A549 treated with RU486 at 1 μM for 4 hours (cell line): ENCODE results near the gene PTGES3. TPM values are rescaled to one million over a fixed set of nuclear protein-coding genes. Genes with fewer than 3 reads are reported as not detected.

Experiments used
- total RNA-seq: library from RNA; stranded (reverse); fragments of 200-300 nt; extraction: Qiagen RNA extraction; gene quantifications from 5 replicates; pipeline ENCODE4 v1.2.3, GENCODE V29; 2022; ENCODE audit warnings: low read depth

PTGES3 gene
- total RNA-seq = 245 to 446 TPM (median 429 TPM) in 5 replicates

GRCh38 chr12:56688129-56688845 lies at the start of gene PTGES3:
TSS of gene PTGES3 (minus strand) at chr12:56688284. CDS start at chr12:56687999, 285 bp downstream.

GRCh38 chr12:56724972-56725722 lies 37.1 kb upstream of the PTGES3 start, which contains the start of gene NACA:
TSS of gene NACA (minus strand) at chr12:56725299. CDS start at chr12:56724521, 778 bp downstream.

GRCh38 chr12:56645717-56646446 lies 42.2 kb downstream of the PTGES3 start, which contains the start of gene ATP5F1B:
TSS of gene ATP5F1B (minus strand) at chr12:56645984. CDS start at chr12:56645963, 21 bp downstream.

GRCh38 chr12:56630180-56630632 lies 57.9 kb downstream of the PTGES3 start, which contains the start of gene BAZ2A:
TSS of gene BAZ2A (minus strand) at chr12:56630326. CDS start at chr12:56617530, 12,796 bp downstream.

Other genes with a start within 250 kb of the PTGES3 start
- 33.4 to 39.1 TPM (median 36.7 TPM) in 5 replicates for gene TIMELESS, start 238.9 kb downstream of the PTGES3 start, total RNA-seq
- gene MIP, start 233.6 kb downstream of the PTGES3 start, total RNA-seq = not detected in 5 replicates
- gene SPRYD4, start 219.7 kb downstream of the PTGES3 start, total RNA-seq = 1.6 to 2.1 TPM (median 1.9 TPM) in 5 replicates
- gene GLS2, start 200.1 kb downstream of the PTGES3 start, total RNA-seq = 0.09 to 0.76 TPM (median 0.16 TPM) in 5 replicates
- gene RBMS2, start 166.5 kb downstream of the PTGES3 start, total RNA-seq = 10.4 to 14.5 TPM (median 13.6 TPM) in 5 replicates
- gene BAZ2A, start 58.0 kb downstream of the PTGES3 start, total RNA-seq = 25.8 to 43.7 TPM (median 39.2 TPM) in 5 replicates
- 773 to 1,102 TPM (median 887 TPM) in 5 replicates for gene ATP5F1B, start 42.3 kb downstream of the PTGES3 start, total RNA-seq
- gene NACA, start 37.0 kb upstream of the PTGES3 start, total RNA-seq = 1,520 to 2,027 TPM (median 1,634 TPM) in 5 replicates
- gene PRIM1, start 64.0 kb upstream of the PTGES3 start, total RNA-seq = 21.8 to 29.8 TPM (median 28.1 TPM) in 5 replicates
- gene HSD17B6, start 75.0 kb upstream of the PTGES3 start, total RNA-seq = 0.51 to 2.1 TPM (median 1.7 TPM) in 5 replicates
- gene SDR9C7, start 246.1 kb upstream of the PTGES3 start, total RNA-seq = not detected in 5 replicates